NT2/D1 (cell line): Measurements from ENCODE around the gene FOXO3.
A peak's percentile ranks its signal among the peaks of the same experiment; 100 is the strongest.

Source experiments
- DNase-seq: peaks from one replicate; pipeline ENCODE4 v3.0.0-alpha.2; 2011; ENCODE audit warnings: low read depth, low spot score
- H3K27me3 ChIP-seq: 2 replicates; pipeline ENCODE4 v1.6.0; 2011; ENCODE audit warnings: mild to moderate bottlenecking; ENCODE audit not compliant: insufficient read length, insufficient read depth
- H3K36me3 ChIP-seq: 2 replicates; pipeline ENCODE4 v1.6.1; 2011; ENCODE audit warnings: mild to moderate bottlenecking, low read length, mixed read lengths; ENCODE audit not compliant: insufficient read depth, insufficient read length
- H3K4me1 ChIP-seq: 2 replicates; pipeline ENCODE4 v1.5.1; 2011; ENCODE audit not compliant: insufficient read depth, insufficient read length
- H3K4me3 ChIP-seq: 2 replicates; pipeline ENCODE4 v1.5.1; 2011; ENCODE audit warnings: low read depth; ENCODE audit not compliant: insufficient read length
- H3K9ac ChIP-seq: 2 replicates; pipeline ENCODE4 v1.6.0; 2011; ENCODE audit warnings: low read depth; ENCODE audit not compliant: insufficient read length
- H3K9me3 ChIP-seq: 2 replicates; pipeline ENCODE4 v1.5.1; 2011; ENCODE audit warnings: mild to moderate bottlenecking, low read length; ENCODE audit not compliant: insufficient read depth
- SUZ12 ChIP-seq: IDR thresholded peaks from 2 replicates; pipeline ENCODE4 v1.6.1; 2011; ENCODE audit not compliant: insufficient read length, insufficient read depth; ENCODE audit errors: extremely low read depth
- YY1 ChIP-seq: IDR thresholded peaks from 2 replicates; pipeline ENCODE4 v1.6.1; 2011; ENCODE audit not compliant: insufficient read length, insufficient read depth
- ZNF274 ChIP-seq: IDR thresholded peaks from 2 replicates; pipeline ENCODE4 v1.6.1; 2011; ENCODE audit warnings: mild to moderate bottlenecking, low read depth, low read length

The FOXO3 gene

DNA sequence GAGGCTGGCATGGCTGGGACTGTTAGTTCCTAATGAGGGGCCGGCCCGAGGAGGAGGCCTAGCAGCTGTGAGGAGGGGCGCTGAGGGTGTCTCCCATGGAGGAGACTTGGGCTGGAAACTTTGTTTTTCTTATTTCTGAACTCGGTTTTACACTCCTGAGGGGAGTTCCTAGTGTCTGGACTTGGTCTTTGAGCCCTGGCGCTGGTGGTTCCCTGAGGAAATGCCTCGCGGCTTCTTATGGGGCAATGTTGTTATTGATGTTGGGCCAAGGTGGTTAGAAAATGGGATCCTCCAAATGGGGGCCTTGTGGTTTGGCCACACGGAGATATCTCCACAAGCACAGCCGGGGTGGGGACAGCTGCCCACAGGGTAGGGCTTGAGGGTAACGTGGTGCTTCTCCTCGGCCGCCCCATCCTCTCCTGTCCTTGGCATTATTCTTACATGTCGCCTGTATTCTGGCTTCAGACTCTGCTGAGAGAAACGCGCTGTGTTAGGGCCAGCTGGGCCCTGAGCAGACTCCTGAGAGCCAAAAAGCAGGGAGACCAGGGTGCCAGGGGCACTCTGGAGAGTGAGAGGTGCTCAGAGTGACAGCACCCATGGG lies 136.9 kb downstream of the FOXO3 start:
- Histone ChIP-seq H3K9ac (no peak overlapping the region), H3K27me3 (no peaks in the 10 kb centered on the region), H3K9me3 (peaks cover 13% of the 10 kb centered on the region), H3K4me1 (peaks cover 2% of the 10 kb centered on the region), H3K4me3 (no peak overlapping the region), H3K36me3 (no peaks in the 10 kb centered on the region)
- TF ChIP-seq SUZ12 (no peak), YY1 (no peak), ZNF274 (no peak)
- no peak for DNase-seq

GRCh38 chr6:108698593-108699289 lies 138.0 kb downstream of the FOXO3 start:
- no peak for TF ChIP-seq YY1
- TF ChIP-seq ZNF274, result no peak
- TF ChIP-seq SUZ12, result no peak
- no peaks in the 10 kb centered on the region for H3K36me3 ChIP-seq
- H3K4me3 ChIP-seq, result no peak overlapping the region
- H3K9me3 ChIP-seq, result peaks cover 13% of the 10 kb centered on the region
- H3K9ac ChIP-seq, result no peak overlapping the region
- H3K27me3 ChIP-seq, result no peaks in the 10 kb centered on the region
- peaks cover 2% of the 10 kb centered on the region for H3K4me1 ChIP-seq
- no peak for DNase-seq

DNA sequence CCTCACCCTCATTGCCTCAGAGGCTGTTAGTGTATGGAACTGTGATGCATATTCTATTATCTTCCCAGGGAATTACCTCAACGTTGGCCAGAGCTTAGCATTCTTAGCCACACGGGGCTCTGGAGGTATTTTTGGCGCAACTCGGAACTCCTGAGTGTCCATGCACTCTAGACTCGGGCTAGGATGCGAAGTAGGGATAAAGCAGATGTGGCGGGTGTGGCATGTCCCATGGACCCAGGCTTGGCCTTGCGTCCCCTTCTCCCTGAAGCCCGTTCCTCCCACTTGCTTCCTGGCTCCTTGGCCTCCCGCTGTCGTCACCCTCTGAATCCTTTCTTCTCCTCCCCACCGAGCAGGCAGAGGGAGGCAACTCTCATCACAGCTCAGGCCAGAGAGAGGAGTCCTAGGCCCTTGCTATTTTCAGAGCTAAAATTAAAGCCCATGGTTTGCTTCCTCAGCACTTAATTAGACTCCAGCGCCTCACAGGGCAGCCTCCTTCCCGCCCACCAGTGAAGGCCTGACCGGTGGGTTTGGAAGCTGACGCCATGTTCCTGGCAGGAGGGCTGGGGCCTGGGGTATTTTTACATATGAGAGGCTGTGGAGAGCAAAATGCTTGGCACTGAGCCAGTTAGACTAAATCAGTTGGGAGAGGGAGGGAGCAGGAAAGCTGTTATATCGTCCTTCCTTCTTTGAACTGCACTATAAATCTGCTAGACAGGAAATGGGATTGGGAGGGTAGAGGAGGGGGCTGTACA lies 138.7 kb downstream of the FOXO3 start:
- H3K4me1 ChIP-seq, result peaks cover 2% of the 10 kb centered on the region
- TF ChIP-seq SUZ12 (no peak), YY1 (no peak), ZNF274 (no peak)
- peak; percentile 2 for DNase-seq
- no peaks in the 10 kb centered on the region for H3K27me3 ChIP-seq
- H3K36me3 ChIP-seq, result no peaks in the 10 kb centered on the region
- H3K4me3 ChIP-seq, result no peak overlapping the region
- H3K9me3 ChIP-seq, result peaks cover 13% of the 10 kb centered on the region
- no peak overlapping the region for H3K9ac ChIP-seq

DNA sequence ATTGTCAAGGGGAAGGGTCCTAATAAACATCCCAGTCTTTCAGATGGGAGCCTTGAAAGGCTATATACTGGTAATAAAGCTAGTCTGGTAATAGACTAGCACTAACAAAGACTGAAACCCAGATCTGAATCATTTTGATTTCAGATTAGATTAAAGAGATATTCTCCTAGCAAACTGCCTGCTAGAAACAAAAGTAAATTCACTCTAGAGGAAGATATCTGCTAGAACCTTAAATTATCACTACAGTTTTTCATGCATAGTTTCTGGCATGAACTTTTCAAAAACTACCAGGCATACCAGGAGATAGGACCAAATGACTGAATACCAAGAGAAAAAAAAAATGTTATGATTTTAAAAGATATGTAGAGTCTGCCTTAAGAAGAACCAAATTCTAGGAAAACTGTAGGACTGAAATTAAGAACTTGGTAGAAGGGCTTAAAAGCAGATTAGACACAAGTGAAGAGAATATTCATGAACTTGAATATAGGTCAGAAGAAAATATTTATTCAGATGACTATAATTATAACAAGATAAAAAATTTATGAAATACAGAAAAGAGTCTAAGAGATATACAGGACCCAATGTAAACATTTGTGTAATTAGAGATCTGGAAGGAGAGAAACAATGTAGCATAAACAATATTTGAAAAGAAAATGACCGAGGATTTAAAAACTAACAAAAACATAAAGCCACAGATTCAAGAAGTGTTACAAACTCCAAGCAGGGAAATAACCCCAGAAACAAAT lies 141.6 kb downstream of the FOXO3 start:
- TF ChIP-seq SUZ12 (no peak), ZNF274 (no peak), YY1 (no peak)
- Histone ChIP-seq H3K36me3 (no peaks in the 10 kb centered on the region), H3K4me3 (no peak overlapping the region), H3K9ac (no peak overlapping the region), H3K27me3 (no peaks in the 10 kb centered on the region), H3K9me3 (peaks cover 13% of the 10 kb centered on the region), H3K4me1 (peaks cover 2% of the 10 kb centered on the region)
- DNase-seq, result no peak

GRCh38 chr6:108706649-108707048 lies 145.9 kb downstream of the FOXO3 start:
- Histone ChIP-seq H3K36me3 (no peaks in the 10 kb centered on the region), H3K9ac (no peak overlapping the region), H3K9me3 (peaks cover 6% of the 10 kb centered on the region), H3K27me3 (no peaks in the 10 kb centered on the region), H3K4me3 (no peak overlapping the region), H3K4me1 (peaks cover 2% of the 10 kb centered on the region)
- TF ChIP-seq YY1, result no peak
- TF ChIP-seq ZNF274, result no peak
- TF ChIP-seq SUZ12, result no peak
- no peak for DNase-seq

DNA sequence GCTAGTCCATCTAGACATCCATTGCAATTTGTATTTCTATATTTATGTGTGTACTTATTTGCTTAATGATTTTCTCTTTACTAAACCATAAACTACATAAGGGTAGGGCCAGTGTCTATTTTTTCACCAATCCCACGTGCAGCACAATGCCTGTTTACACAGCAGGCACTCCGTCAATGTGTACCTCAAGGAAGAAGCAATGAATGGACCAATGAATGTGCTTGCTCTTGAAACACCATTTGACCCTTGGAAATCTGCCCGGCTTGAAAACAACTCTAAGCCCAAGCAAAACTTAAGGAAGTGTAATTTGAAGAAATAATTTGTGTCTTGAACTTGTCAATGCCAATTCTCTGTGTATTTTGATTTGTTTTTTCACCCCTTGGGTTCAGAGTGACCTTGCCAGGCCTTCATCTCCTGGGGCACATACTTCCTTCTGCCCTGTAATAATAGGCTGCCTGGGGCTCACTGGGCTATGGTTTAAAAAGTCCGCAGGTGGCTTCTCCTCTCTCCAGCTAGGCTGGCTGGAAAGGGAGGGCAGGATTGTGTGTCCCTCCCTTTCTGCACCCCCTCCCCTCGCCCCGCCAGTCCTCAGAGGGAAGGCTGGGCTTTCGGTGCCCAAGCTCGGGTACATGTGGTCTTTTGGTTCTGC lies 146.7 kb downstream of the FOXO3 start:
- Histone ChIP-seq H3K4me3 (no peak overlapping the region), H3K4me1 (peaks cover 2% of the 10 kb centered on the region), H3K36me3 (no peaks in the 10 kb centered on the region), H3K9ac (no peak overlapping the region), H3K9me3 (no peaks in the 10 kb centered on the region; the same call in 1 of the 2 replicates), H3K27me3 (no peaks in the 10 kb centered on the region)
- TF ChIP-seq YY1, result no peak
- TF ChIP-seq ZNF274, result no peak
- TF ChIP-seq SUZ12, result no peak
- DNase-seq, result no peak
